Stomach (tissue), 4 donors: ENCODE results near the gene CCDC148.

Source experiments
- CTCF ChIP-seq, 7 experiments: fragments of 450-650 bp in 4 of 7; fragments of 200-600 bp in 3 of 7; sonication (generic) in 3 of 7; IDR thresholded peaks; one replicate each; pipeline ENCODE4 v1.5.1; 2016 to 2019; ENCODE audit warnings: antibody characterized with exemption in 7 of 7, control low read depth in 2 of 7, mild to moderate bottlenecking in 1 of 7
- EP300 ChIP-seq: sonication (generic); formaldehyde crosslinking; IDR thresholded peaks from one replicate; pipeline ENCODE4 v1.6.1; 2017; ENCODE audit warnings: antibody characterized with exemption
- POLR2A ChIP-seq, 4 donors: fragments of 450-650 bp; IDR thresholded peaks; one replicate each; pipeline ENCODE4 v1.6.1; 2016; ENCODE audit warnings: antibody characterized with exemption in 4 of 4, control low read depth in 2 of 4, mild to moderate bottlenecking in 1 of 4, moderate library complexity in 1 of 4
- POLR2AphosphoS5 ChIP-seq, 3 donors: sonication (generic); formaldehyde crosslinking; IDR thresholded peaks; one replicate each; pipeline ENCODE4 v1.6.1; 2016; ENCODE audit warnings: antibody characterized with exemption in 3 of 3

- TF ChIP-seq CTCF (IDR thresholded peaks at IDR 0.05): no peak
- TF ChIP-seq EP300: no peak
- TF ChIP-seq POLR2A (IDR thresholded peaks at IDR 0.05): no peak
- TF ChIP-seq POLR2AphosphoS5 (IDR thresholded peaks at IDR 0.05): no peak
These were observed 75.8 kb downstream of the CCDC148 start for GRCh38 chr2:158380746-158381145.
